ENCODE results near the gene CLDN7. TPM values are rescaled to one million over a fixed set of nuclear protein-coding genes. Genes with fewer than 3 reads are reported as not detected.

CLDN7 gene
- total RNA-seq, 1 donor from 2014 or later, result not detected

GRCh38 chr17:7235693-7236665 lies 26.3 kb downstream of the CLDN7 start:
- Mint-ChIP-seq H3K4me3 (peak overlapping the region; percentile 99), H3K27ac (ENCODE audit: unreplicated experiment) (no peak overlapping the region), H3K36me3 (ENCODE audit: low read depth) (peaks cover 26% of the 10 kb centered on the region), H3K27me3 (ENCODE audit: low read depth) (peaks cover 14% of the 10 kb centered on the region), H3K9me3 (no peaks in the 10 kb centered on the region), H3K4me1 (peaks cover 54% of the 10 kb centered on the region)
- no peak for DNase-seq (ENCODE audit: low read depth, low spot score)
- TF ChIP-seq CTCF (conservative IDR thresholded peaks at IDR 0.05), result no peak

DNA sequence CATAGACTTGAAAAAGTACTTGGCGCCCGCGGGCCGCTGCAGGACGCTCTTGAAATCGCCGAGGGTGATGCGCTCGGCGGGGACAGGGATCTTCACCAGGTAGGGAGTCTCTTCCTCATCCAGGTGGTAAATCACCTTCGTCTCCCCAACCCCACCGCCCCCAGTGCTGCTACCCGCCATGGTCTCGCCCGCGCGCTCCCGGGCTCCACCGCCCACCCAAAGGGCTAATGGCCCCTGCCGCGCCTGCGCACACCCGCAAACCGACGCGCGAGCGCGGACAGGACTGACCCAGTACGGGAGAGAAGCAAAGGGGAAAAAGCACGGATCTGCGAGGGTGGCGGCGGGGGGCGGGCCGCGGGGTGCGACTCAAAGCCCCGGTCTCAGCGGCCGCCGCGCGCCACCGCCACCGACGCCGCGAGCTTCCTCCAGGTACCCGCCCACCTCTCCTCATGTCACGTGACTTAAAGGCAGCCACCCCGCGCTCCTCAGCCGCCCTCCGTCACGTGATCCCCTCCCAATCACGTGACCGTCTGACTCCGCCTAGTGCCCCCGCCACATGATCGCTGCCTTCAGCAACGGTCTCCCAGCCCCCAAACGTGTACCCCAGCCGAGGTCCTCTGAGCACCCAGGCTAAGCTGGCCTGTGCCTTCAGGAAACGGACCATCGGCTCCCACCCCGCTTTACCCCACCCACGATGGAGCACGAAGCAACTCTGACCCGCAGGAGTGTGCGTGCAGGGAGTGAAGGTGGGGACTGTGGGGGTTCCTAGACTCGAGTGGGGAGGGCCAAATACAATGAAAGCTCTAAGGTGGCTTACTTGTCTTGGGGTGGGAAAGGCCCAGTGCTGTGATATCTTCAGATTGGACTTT lies 28.0 kb downstream of the CLDN7 start, which contains the start of gene DVL2:
Gene DVL2 (minus strand): TSS at position 435 of the 869 bp plus-strand sequence. CDS start 255 bp downstream, at position 180.
- Mint-ChIP-seq H3K4me3 (peak within 1 kb of the TSS; percentile 99), H3K36me3 (ENCODE audit: low read depth) (peaks cover 25% of the 10 kb centered on the region), H3K9me3 (no peaks in the 10 kb centered on the region), H3K27me3 (ENCODE audit: low read depth) (peaks cover 5% of the 10 kb centered on the region), H3K27ac (ENCODE audit: unreplicated experiment) (peak within 1 kb of the TSS; percentile 99), H3K4me1 (peaks cover 39% of the 10 kb centered on the region)
- TF ChIP-seq CTCF (conservative IDR thresholded peaks at IDR 0.05), result no peak
- peak; percentile 87 for DNase-seq (ENCODE audit: low read depth, low spot score)

GRCh38 chr17:7233701-7234082 lies 28.6 kb downstream of the CLDN7 start:
- Mint-ChIP-seq H3K36me3 (ENCODE audit: low read depth) (peaks cover 28% of the 10 kb centered on the region), H3K4me3 (peak overlapping the region; percentile 99), H3K9me3 (no peaks in the 10 kb centered on the region), H3K27ac (ENCODE audit: unreplicated experiment) (peak overlapping the region; percentile 99), H3K4me1 (peaks cover 39% of the 10 kb centered on the region), H3K27me3 (ENCODE audit: low read depth) (peaks cover 5% of the 10 kb centered on the region)
- no peak for DNase-seq (ENCODE audit: low read depth, low spot score)
- TF ChIP-seq CTCF (conservative IDR thresholded peaks at IDR 0.05), result no peak

GRCh38 chr17:7232114-7232513 lies 30.2 kb downstream of the CLDN7 start:
- H3K27ac Mint-ChIP-seq (ENCODE audit: unreplicated experiment), result no peak overlapping the region
- peak overlapping the region; percentile 99 for H3K4me3 Mint-ChIP-seq
- H3K4me1 Mint-ChIP-seq, result peaks cover 35% of the 10 kb centered on the region
- peaks cover 5% of the 10 kb centered on the region for H3K27me3 Mint-ChIP-seq (ENCODE audit: low read depth)
- no peak for DNase-seq (ENCODE audit: low read depth, low spot score)
- peaks cover 30% of the 10 kb centered on the region for H3K36me3 Mint-ChIP-seq (ENCODE audit: low read depth)
- no peaks in the 10 kb centered on the region for H3K9me3 Mint-ChIP-seq
- no peak for TF ChIP-seq CTCF (conservative IDR thresholded peaks at IDR 0.05)

- Mint-ChIP-seq H3K36me3 (ENCODE audit: low read depth) (peaks cover 18% of the 10 kb centered on the region), H3K27me3 (ENCODE audit: low read depth) (peaks cover 4% of the 10 kb centered on the region), H3K4me3 (peak overlapping the region; percentile 80), H3K9me3 (no peaks in the 10 kb centered on the region), H3K4me1 (peaks cover 22% of the 10 kb centered on the region), H3K27ac (ENCODE audit: unreplicated experiment) (no peak overlapping the region)
- no peak for DNase-seq (ENCODE audit: low read depth, low spot score)
- TF ChIP-seq CTCF (conservative IDR thresholded peaks at IDR 0.05), result no peak
Measured at GRCh38 chr17:7229504-7229903, 32.8 kb downstream of the CLDN7 start.

Data from neural crest cell (in vitro differentiated cells).